GM12878 (cell line): Measurements from ENCODE around the gene MAML2. TPM values are rescaled to one million over a fixed set of nuclear protein-coding genes. Genes with fewer than 3 reads are reported as not detected.

Experiments
- ATAC-seq: fragments of 200-7000 bp; cut with Tn5 transposase; 3 replicates; pipeline ENCODE4 v1.9.1; 2020; ENCODE audit warnings: mild to moderate bottlenecking, moderate library complexity
- BruUV-seq: library from RNA; stranded (reverse); fragments of 400-500 nt; replicated peaks from 2 replicates; lab custom pipeline; 2021; lab: Mats Ljungman, UMichigan
- CTCF ChIA-PET: fragments of 300-600 bp; sonication (Branson Sonifier 250); formaldehyde crosslinking; extraction: SDS; loops from one replicate; lab custom pipeline; 2021; ENCODE audit warnings: inconsistent platforms; lab: Yijun Ruan, JAX
- POLR2A ChIA-PET: fragments of 350-600 bp; formaldehyde crosslinking; extraction: SDS; loops from one replicate; lab custom pipeline; 2021; ENCODE audit warnings: inconsistent platforms; lab: Charles Lee
- RAD21 ChIA-PET: fragments of 300-600 bp; sonication (Branson Sonifier 250); formaldehyde crosslinking; loops from one replicate; lab custom pipeline; 2023; ENCODE audit warnings: antibody characterized with exemption; ENCODE audit not compliant: unreplicated experiment; lab: Charles Lee
- SMC1A ChIA-PET: fragments of 300-600 bp; sonication (Branson Sonifier 250); formaldehyde crosslinking; loops from one replicate; lab custom pipeline; 2023; ENCODE audit not compliant: unreplicated experiment, uncharacterized antibody; lab: Charles Lee
- DNase-seq: peaks from one replicate; pipeline ENCODE4 v3.0.0-alpha.2; 2011; ENCODE audit warnings: low read depth, low spot score
- FAIRE-seq: peaks from 3 replicates; lab custom pipeline; 2011; peaks lifted over from hg19 to GRCh38; lab: Jason Lieb, UNC
- H2AFZ ChIP-seq: 2 replicates; pipeline ENCODE4 v1.6.0; 2011; ENCODE audit warnings: low read depth, low read length, control low read depth; ENCODE audit not compliant: control insufficient read depth
- H3K27ac ChIP-seq: 2 replicates; pipeline ENCODE4 v1.5.1; 2011; ENCODE audit warnings: control low read depth; ENCODE audit not compliant: control insufficient read depth, insufficient read depth
- H3K27me3 ChIP-seq, 2 experiments: replicated peaks in 1 of 2; 2 replicates each; pipeline versions ENCODE4 v1.6.0 to v1.6.1; 2011; ENCODE audit warnings: low read length in 1 of 2; ENCODE audit not compliant: control insufficient read depth in 2 of 2, insufficient read depth in 2 of 2
- H3K36me3 ChIP-seq, 2 experiments: 2 replicates each; pipeline ENCODE4 v1.5.1; 2011; ENCODE audit warnings: low read length in 1 of 2; ENCODE audit not compliant: control insufficient read depth in 2 of 2, insufficient read depth in 2 of 2
- H3K4me1 ChIP-seq: 2 replicates; pipeline ENCODE4 v1.6.1; 2011; ENCODE audit warnings: mild to moderate bottlenecking, low read length, moderate library complexity, mixed read lengths; ENCODE audit not compliant: control insufficient read depth, insufficient read depth
- H3K4me2 ChIP-seq: 2 replicates; pipeline ENCODE4 v1.6.0; 2011; ENCODE audit warnings: control low read depth; ENCODE audit not compliant: control insufficient read depth, insufficient read depth
- H3K4me3 ChIP-seq: fragments of 200-600 bp; sonication (generic); 2 replicates; pipeline ENCODE4 v1.5.1; 2016
- H3K79me2 ChIP-seq: 2 replicates; pipeline ENCODE4 v1.6.0; 2011; ENCODE audit warnings: low read length; ENCODE audit not compliant: control insufficient read depth, insufficient read depth
- H3K9ac ChIP-seq: 2 replicates; pipeline ENCODE4 v1.8.0; 2011; ENCODE audit warnings: low read length, control low read depth, mixed read lengths; ENCODE audit not compliant: control insufficient read depth, insufficient read depth
- H3K9me3 ChIP-seq: replicated peaks from 3 replicates; pipeline ENCODE4 v1.5.1; 2011; ENCODE audit warnings: mild to moderate bottlenecking, low read length; ENCODE audit not compliant: control insufficient read depth, insufficient read depth
- H4K20me1 ChIP-seq: 2 replicates; pipeline ENCODE4 v1.6.0; 2011; ENCODE audit not compliant: control insufficient read depth, insufficient read depth
- BRCA1 ChIP-seq: IDR thresholded peaks from 2 replicates; pipeline ENCODE4 v1.6.1; 2011; ENCODE audit warnings: low read depth, low read length, improper control_type of control experiment
- CREM ChIP-seq: IDR thresholded peaks from 2 replicates; pipeline ENCODE4 v1.6.1; 2014; ENCODE audit warnings: antibody characterized with exemption, low read depth
- HDAC2 ChIP-seq: fragments of 200-600 bp; sonication (generic); IDR thresholded peaks from 2 replicates; pipeline ENCODE4 v1.6.1; 2017
- MTA2 ChIP-seq: fragments of 450-650 bp; IDR thresholded peaks from 2 replicates; pipeline ENCODE4 v1.6.1; 2016; ENCODE audit warnings: low read depth, mild to moderate bottlenecking, moderate library complexity
- MYC ChIP-seq: IDR thresholded peaks from 2 replicates; pipeline ENCODE4 v1.6.1; 2011; ENCODE audit warnings: mild to moderate bottlenecking, low read length, moderate library complexity, inconsistent platforms; ENCODE audit not compliant: insufficient read depth, insufficient replicate concordance, insufficient read length, severe bottlenecking
- PAX5 ChIP-seq: IDR thresholded peaks from 2 replicates; pipeline ENCODE4 v1.6.1; 2011; ENCODE audit warnings: low read depth, low read length, borderline replicate concordance
- POLR2AphosphoS5 ChIP-seq: IDR thresholded peaks from 2 replicates; pipeline ENCODE4 v1.6.1; 2011; ENCODE audit warnings: mild to moderate bottlenecking, low read length, inconsistent platforms
- POU2F2 ChIP-seq: IDR thresholded peaks from 3 replicates; pipeline ENCODE4 v1.6.1; 2011; ENCODE audit warnings: low read depth, mild to moderate bottlenecking, low read length, borderline replicate concordance
- RFX5 ChIP-seq: IDR thresholded peaks from 2 replicates; pipeline ENCODE4 v1.6.1; 2011; ENCODE audit warnings: low read depth, low read length, improper control_type of control experiment
- SIN3A ChIP-seq: IDR thresholded peaks from 2 replicates; pipeline ENCODE4 v1.6.1; 2012; ENCODE audit warnings: low read depth, low read length, improper control_type of control experiment
- TARDBP ChIP-seq: IDR thresholded peaks from 2 replicates; pipeline ENCODE4 v1.6.1; 2016; ENCODE audit warnings: borderline replicate concordance
- YBX1 ChIP-seq: fragments of 450-650 bp; IDR thresholded peaks from 2 replicates; pipeline ENCODE4 v1.6.1; 2016; ENCODE audit warnings: antibody characterized with exemption
- WGBS: methylation state at CpG from one replicate; pipeline ENCODE4 v1.1.6; 2016; ENCODE audit warnings: low lambda C conversion rate; ENCODE audit not compliant: insufficient replicate concordance, insufficient coverage; ENCODE audit errors: missing lambda C conversion rate; 5-methylcytosine and 5-hydroxymethylcytosine counted together
- in situ Hi-C: fragments of 300-500 bp; cut with MboI; formaldehyde crosslinking; loops from 9 replicates; pipeline ENCODE4 v1.14.3; 2018; ENCODE audit warnings: mixed read lengths
- intact Hi-C: fragments of 100-400 bp; cut with micrococcal nuclease; formaldehyde crosslinking; loops from one replicate; pipeline ENCODE4 v1.14.2; 2022; ENCODE audit not compliant: unreplicated experiment
- polyA plus RNA-seq, 11 experiments: library from polyadenylated mRNA; depleted of rRNA in 4 of 11; unstranded in 6 of 11; stranded (reverse) in 5 of 11; fragments of >200 nt; fragmentation: Nextera tagmentation in 4 of 11; fragmentation: Illumina TruSeq in 1 of 11; extraction: Ambion mirVana in 4 of 11; extraction: Trizol in 1 of 11; gene quantifications; 1 replicate in 1 of 11; 2 replicates in 10 of 11; pipeline versions ENCODE4 v1.2.1 to v1.2.3, GENCODE V29; 2011 to 2016; ENCODE audit warnings: inconsistent platforms in 2 of 11, missing spikeins in 2 of 11, low read depth in 1 of 11
- total RNA-seq, 4 experiments: library from RNA; depleted of rRNA in 3 of 4; stranded (reverse); fragments of >200 nt in 3 of 4; fragmentation: Illumina TruSeq in 1 of 4; extraction: Trizol in 1 of 4; gene quantifications; 2 replicates each; pipeline versions ENCODE4 v1.2.1 to v1.2.3, GENCODE V29; 2013 to 2021
- TF ChIP-seq, protein P1 (sequence below): fragments of 450-650 bp; IDR thresholded peaks from 2 replicates; pipeline ENCODE4 v1.6.1; 2018; ENCODE audit warnings: mild to moderate bottlenecking, low read depth, moderate library complexity; ENCODE audit not compliant: partially characterized antibody
- TF ChIP-seq, protein P2 (sequence below): fragments of 450-650 bp; formaldehyde crosslinking; IDR thresholded peaks from 2 replicates; pipeline ENCODE4 v1.5.0; 2022; ENCODE audit warnings: mild to moderate bottlenecking, missing genetic modification characterization

Gene MAML2
- total and polyA plus RNA-seq, 10 of the 15 experiments (the other 5 are each of a cell fraction or from before 2014, with no cell fraction given) = 2.5 to 15.1 (median 12.0) TPM

DNA sequence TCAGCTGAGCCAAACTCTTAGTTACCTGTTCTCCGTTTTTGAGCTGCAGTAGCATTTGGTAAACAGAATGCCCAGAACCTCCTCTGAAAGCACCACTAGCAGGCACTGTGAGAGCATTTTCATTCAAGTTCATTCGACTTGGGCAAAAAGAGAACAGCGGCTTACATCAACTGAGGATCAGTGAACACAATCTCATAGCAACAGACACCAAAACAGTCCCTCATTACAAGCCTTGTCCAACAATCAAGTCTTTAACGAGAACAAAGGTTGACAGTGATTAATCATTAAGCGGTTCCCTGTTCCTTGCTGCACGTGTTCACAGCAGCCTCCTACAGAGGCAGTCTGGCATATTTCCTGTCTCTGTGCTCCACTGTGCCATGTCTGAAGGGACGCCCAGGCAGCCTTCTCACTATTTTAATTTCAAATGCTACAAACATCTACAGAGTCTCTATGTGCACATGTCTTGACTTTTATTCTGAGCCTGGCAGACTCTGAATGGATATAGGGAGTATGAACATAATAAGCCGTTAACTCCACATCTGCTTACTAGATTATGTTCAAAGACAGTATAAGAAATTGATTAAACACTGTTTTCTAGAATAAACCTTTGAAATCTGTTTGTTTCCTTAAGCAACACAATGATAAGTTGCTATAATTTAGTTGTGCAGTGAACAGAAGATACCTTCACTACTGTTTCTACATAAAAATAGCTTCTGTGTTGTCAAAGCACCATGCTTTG, 330.7 kb downstream of the MAML2 start:
- Histone ChIP-seq H3K36me3 (no peaks in the 10 kb centered on the region; a peak in 1 of 4 replicates), H3K4me1 (peaks cover 32% of the 10 kb centered on the region), H3K9ac (no peak overlapping the region), H3K4me3 (no peak overlapping the region), H3K79me2 (peaks cover 3% of the 10 kb centered on the region), H3K9me3 (no peaks in the 10 kb centered on the region; the same call in 2 of the 3 replicates), H3K4me2 (peak overlapping the region; percentile 60), H3K27ac (peak overlapping the region; percentile 59), H3K27me3 (no peaks in the 10 kb centered on the region), H4K20me1 (no peaks in the 10 kb centered on the region; the same call in 1 of the 2 replicates), H2AFZ (peak overlapping the region; percentile 66)
- POLR2A ChIA-PET = interaction anchor here (0.9 to 4.1 kb wide), 3 partner anchors 12 to 330 kb away, joined by 3 to 18 read pairs (median 5); partner anchors contain the start of gene MAML2
- ATAC-seq (peak; percentile 93), FAIRE-seq (peak; percentile 73), DNase-seq (peak; percentile 96)
- intact Hi-C loops (loop anchor here (1.0 to 5.0 kb wide), 7 partner anchors 40 to 380 kb away; no protein-coding TSS in a partner anchor), in situ Hi-C loops (loop anchor here (5.0 kb wide), 1 partner anchor 380 kb away; the partner anchor contains the start of gene JRKL)
- SMC1A ChIA-PET = interaction anchor here (0.7 to 7.0 kb wide), 26 partner anchors 23 to 414 kb away, joined by 3 to 147 read pairs (median 4); partner anchors contain the start of genes CCDC82, JRKL and MAML2
- BruUV-seq = no TSS peak
- 22% methylated on average over 8 of the region's 8 CpGs for WGBS
- CTCF ChIA-PET = interaction anchor here (0.6 to 6.3 kb wide), 23 partner anchors 10 to 413 kb away, joined by 3 to 134 read pairs (median 4); partner anchors contain the start of genes CCDC82, CEP57, FAM76B and JRKL
- RAD21 ChIA-PET = interaction anchor here (0.7 to 7.0 kb wide), 16 partner anchors 18 to 413 kb away, joined by 3 to 94 read pairs (median 4); partner anchors contain the start of genes CCDC82, FAM76B, JRKL and MAML2
- TF ChIP-seq MYC (no peak), RFX5 (0 out of 2 replicates have a peak, but pooled peaks have one; percentile 42), SIN3A (no peak), YBX1 (no peak), PAX5 (peak; percentile 92), MTA2 (peak; percentile 98), HDAC2 (no peak), CREM (peak; percentile 16; the same call in 1 of the 2 replicates), TARDBP (no peak), BRCA1 (no peak), POLR2AphosphoS5 (no peak), POU2F2 (0 out of 3 replicates have a peak, but pooled peaks have one; percentile 63)
- TF ChIP-seq, protein P1, sequence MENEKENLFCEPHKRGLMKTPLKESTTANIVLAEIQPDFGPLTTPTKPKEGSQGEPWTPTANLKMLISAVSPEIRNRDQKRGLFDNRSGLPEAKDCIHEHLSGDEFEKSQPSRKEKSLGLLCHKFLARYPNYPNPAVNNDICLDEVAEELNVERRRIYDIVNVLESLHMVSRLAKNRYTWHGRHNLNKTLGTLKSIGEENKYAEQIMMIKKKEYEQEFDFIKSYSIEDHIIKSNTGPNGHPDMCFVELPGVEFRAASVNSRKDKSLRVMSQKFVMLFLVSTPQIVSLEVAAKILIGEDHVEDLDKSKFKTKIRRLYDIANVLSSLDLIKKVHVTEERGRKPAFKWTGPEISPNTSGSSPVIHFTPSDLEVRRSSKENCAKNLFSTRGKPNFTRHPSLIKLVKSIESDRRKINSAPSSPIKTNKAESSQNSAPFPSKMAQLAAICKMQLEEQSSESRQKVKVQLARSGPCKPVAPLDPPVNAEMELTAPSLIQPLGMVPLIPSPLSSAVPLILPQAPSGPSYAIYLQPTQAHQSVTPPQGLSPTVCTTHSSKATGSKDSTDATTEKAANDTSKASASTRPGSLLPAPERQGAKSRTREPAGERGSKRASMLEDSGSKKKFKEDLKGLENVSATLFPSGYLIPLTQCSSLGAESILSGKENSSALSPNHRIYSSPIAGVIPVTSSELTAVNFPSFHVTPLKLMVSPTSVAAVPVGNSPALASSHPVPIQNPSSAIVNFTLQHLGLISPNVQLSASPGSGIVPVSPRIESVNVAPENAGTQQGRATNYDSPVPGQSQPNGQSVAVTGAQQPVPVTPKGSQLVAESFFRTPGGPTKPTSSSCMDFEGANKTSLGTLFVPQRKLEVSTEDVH = peak; percentile 25
- TF ChIP-seq, protein P2, sequence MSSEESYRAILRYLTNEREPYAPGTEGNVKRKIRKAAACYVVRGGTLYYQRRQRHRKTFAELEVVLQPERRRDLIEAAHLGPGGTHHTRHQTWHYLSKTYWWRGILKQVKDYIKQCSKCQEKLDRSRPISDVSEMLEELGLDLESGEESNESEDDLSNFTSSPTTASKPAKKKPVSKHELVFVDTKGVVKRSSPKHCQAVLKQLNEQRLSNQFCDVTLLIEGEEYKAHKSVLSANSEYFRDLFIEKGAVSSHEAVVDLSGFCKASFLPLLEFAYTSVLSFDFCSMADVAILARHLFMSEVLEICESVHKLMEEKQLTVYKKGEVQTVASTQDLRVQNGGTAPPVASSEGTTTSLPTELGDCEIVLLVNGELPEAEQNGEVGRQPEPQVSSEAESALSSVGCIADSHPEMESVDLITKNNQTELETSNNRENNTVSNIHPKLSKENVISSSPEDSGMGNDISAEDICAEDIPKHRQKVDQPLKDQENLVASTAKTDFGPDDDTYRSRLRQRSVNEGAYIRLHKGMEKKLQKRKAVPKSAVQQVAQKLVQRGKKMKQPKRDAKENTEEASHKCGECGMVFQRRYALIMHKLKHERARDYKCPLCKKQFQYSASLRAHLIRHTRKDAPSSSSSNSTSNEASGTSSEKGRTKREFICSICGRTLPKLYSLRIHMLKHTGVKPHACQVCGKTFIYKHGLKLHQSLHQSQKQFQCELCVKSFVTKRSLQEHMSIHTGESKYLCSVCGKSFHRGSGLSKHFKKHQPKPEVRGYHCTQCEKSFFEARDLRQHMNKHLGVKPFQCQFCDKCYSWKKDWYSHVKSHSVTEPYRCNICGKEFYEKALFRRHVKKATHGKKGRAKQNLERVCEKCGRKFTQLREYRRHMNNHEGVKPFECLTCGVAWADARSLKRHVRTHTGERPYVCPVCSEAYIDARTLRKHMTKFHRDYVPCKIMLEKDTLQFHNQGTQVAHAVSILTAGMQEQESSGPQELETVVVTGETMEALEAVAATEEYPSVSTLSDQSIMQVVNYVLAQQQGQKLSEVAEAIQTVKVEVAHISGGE (CRISPR knock-in tag) = no peak
